ENCODE results near the gene PLEKHG3.

- TF ChIP-seq CTCF (IDR thresholded peaks at IDR 0.05; ENCODE audit: low read depth, low read length, poor library complexity, severe bottlenecking) (no peak), EZH2phosphoT487 (IDR thresholded peaks at IDR 0.05; ENCODE audit: borderline replicate concordance, low read length) (no peak)
These were observed 27.7 kb upstream of the PLEKHG3 start for GRCh38 chr14:64676410-64677008.
